ENCODE measurements around the gene FPGS.
A peak's percentile ranks its signal among the peaks of the same experiment; 100 is the strongest.
"Not testable (repeated sequence)": the region's sequence is repeated elsewhere in the genome, so short reads cannot be mapped to it uniquely, and the experiment has no call there.

Gene FPGS

DNA sequence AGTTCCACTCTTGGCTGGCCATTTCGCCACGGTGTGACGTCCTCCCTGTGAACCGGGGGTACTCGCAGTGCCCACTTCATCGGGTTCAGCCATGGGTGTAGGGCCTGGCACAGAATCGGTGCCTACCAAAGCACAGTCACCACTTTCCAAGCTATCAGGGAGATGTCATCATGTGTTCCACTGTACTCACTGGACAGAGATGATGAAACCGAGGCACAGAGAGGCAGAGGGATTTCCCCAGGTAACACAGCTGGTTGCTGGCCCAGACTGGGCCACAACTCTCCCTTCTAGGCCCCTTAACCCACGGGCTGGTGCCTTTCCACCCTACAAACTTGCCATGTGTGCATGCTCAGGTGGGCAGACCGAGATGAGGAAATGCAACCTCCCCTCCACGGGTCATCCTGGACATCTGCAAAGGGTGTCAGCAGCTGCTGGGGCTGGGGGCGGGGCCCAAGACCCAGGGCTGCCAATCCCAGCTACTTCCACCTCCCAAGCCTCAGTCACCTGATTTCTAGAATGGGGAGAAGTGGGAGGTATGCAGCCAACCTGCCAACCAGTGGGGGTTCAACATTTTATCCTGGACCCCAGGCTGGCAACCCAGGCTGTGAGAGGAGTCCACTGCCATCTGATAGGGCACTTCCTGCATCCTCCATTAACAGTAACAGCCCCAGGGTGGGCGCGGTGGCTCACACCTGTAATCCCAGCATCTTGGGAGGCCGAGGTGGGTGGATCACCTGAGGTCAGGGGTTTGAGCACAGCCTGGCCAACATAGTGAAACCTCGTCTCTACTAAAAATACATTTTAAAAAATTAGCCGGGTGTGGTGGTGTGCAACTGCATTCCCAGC, 23.3 kb upstream of the FPGS start:
- H3K4me3 ChIP-seq (ENCODE audit: insufficient read depth, low read depth, low read length) = no peak overlapping the region
- WGBS, 2 experiments = 88 to 89% methylated on average over 17 of the region's 17 CpGs
- H3K27me3 ChIP-seq (ENCODE audit: control insufficient read depth, insufficient read depth, low read length, poor library complexity, severe bottlenecking) = no peaks in the 10 kb centered on the region
- peaks cover 16% of the 10 kb centered on the region for H3K4me1 ChIP-seq (ENCODE audit: control insufficient read depth, insufficient read depth, low read length)
- H3K27ac ChIP-seq (ENCODE audit: insufficient read depth, low read depth, low read length, poor library complexity, severe bottlenecking) = no peak overlapping the region
- no peaks in the 10 kb centered on the region for H3K36me3 ChIP-seq (ENCODE audit: control insufficient read depth, insufficient read depth, low read length)
- no peaks in the 10 kb centered on the region for H3K9me3 ChIP-seq (ENCODE audit: control insufficient read depth, low read length)

DNA sequence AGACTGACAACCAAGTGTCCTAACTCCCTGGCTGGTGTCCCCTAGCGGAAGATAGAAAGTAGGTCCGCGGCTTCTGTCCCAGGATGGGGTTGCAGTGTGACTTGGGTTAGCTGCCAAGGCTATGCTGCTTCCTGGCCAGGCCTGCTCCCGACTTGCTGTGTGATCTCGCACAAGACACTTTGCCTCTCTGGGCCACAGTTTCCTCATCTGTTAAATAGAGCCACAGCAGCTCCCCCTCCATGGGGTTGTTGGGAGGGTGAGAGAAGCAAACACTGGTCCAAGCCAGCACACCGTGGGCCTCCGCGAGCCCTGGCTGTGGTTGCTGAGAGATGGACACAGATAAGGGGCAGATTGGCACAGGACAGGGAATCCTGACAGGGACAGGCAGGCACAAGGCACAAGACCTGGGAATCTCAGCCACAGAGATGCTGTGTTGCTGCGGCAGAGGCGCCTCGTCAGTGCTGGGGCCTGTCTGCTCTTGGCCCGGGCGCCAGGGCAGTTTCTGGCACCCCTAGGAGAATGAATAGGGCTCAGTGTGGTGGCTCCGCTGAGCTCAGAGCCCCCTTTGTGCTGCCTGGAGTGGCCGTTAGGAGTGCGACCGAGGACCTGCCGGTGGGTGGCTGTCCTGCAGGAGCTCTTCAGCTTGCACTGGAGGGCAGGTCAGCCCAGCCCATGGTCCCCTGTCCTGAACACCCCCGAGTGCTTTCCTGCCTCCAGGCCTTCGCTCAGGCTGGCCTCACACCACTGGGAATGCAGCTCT, 22.4 kb upstream of the FPGS start:
- Histone ChIP-seq H3K4me3 (ENCODE audit: insufficient read depth, low read depth, low read length) (no peak overlapping the region), H3K4me1 (ENCODE audit: control insufficient read depth, insufficient read depth, low read length) (peaks cover 16% of the 10 kb centered on the region), H3K9me3 (ENCODE audit: control insufficient read depth, low read length) (no peaks in the 10 kb centered on the region), H3K27me3 (ENCODE audit: control insufficient read depth, insufficient read depth, low read length, poor library complexity, severe bottlenecking) (no peaks in the 10 kb centered on the region), H3K36me3 (ENCODE audit: control insufficient read depth, insufficient read depth, low read length) (no peaks in the 10 kb centered on the region), H3K27ac (ENCODE audit: insufficient read depth, low read depth, low read length, poor library complexity, severe bottlenecking) (no peak overlapping the region)
- WGBS, 2 experiments = 72 to 74% methylated on average over 20 of the region's 20 CpGs

- 93% methylated on average over 9 of the region's 9 CpGs for WGBS, 2 experiments
- H3K27me3 ChIP-seq (ENCODE audit: control insufficient read depth, insufficient read depth, low read length, poor library complexity, severe bottlenecking); H3K9me3 ChIP-seq (ENCODE audit: control insufficient read depth, low read length); H3K27ac ChIP-seq (ENCODE audit: insufficient read depth, low read depth, low read length, poor library complexity, severe bottlenecking); H3K36me3 ChIP-seq (ENCODE audit: control insufficient read depth, insufficient read depth, low read length); H3K4me3 ChIP-seq (ENCODE audit: insufficient read depth, low read depth, low read length): not testable (repeated sequence)
- H3K4me1 ChIP-seq (ENCODE audit: control insufficient read depth, insufficient read depth, low read length) = peaks cover 16% of the 10 kb centered on the region
These were observed 21.8 kb upstream of the FPGS start for GRCh38 chr9:127780909-127781308.

GRCh38 chr9:127781806-127782205, 20.9 kb upstream of the FPGS start:
- WGBS, 2 experiments = 95 to 96% methylated on average over 4 of the region's 4 CpGs

DNA sequence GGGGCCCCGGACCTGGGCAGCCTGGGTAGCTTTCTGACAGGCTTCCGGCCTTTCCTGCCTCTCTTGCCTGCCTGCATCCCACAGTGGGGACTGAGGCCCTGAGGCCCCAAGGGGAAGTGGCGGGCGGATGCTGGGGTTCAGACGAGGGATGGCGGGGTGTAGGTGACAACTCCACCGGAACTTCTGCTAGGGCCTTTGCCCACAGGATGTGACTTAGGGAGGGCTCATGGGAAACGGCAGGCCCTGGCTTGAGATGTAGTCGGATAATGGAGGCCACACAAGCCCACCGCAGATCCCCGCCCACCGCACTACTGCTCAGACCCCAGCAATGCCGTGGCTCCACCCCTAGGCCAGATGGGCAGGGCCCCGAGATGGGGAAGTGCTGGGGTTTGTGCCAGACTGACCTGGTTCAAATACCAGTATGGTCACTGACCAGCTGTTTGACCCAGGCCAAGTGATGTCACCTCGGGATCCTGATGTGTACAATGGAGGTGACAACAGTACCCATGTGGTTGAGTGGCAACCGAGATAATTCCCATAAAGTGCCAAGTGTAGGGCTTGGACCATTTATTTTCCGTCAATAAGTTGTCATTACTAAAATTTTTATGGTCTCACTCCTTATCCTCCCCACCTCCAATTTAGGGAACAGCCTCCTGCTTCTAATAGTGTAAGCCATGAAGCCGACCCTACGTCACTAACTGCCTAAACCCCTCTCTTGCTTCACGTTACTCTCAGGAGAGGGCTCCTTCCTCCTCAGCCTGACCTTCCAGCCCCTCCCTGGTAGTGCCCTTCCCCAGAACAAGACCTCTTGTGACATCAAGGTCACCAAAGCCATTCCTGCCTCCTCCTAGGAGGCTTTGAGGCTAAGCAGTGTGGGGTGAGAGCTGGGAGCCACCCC, 19.3 kb upstream of the FPGS start:
- H3K27me3 ChIP-seq (ENCODE audit: control insufficient read depth, insufficient read depth, low read length, poor library complexity, severe bottlenecking) = no peaks in the 10 kb centered on the region
- 87 to 88% methylated on average over 20 of the region's 20 CpGs for WGBS, 2 experiments
- H3K36me3 ChIP-seq (ENCODE audit: control insufficient read depth, insufficient read depth, low read length) = peaks cover 11% of the 10 kb centered on the region
- no peak overlapping the region for H3K27ac ChIP-seq (ENCODE audit: insufficient read depth, low read depth, low read length, poor library complexity, severe bottlenecking)
- H3K9me3 ChIP-seq (ENCODE audit: control insufficient read depth, low read length) = no peaks in the 10 kb centered on the region
- H3K4me1 ChIP-seq (ENCODE audit: control insufficient read depth, insufficient read depth, low read length) = peaks cover 17% of the 10 kb centered on the region
- H3K4me3 ChIP-seq (ENCODE audit: insufficient read depth, low read depth, low read length) = no peak overlapping the region

More at GRCh38 chr9:127781806-127782205, 20.9 kb upstream of the FPGS start:
- Histone ChIP-seq H3K27ac (ENCODE audit: insufficient read depth, low read depth, low read length, poor library complexity, severe bottlenecking) (no peak overlapping the region), H3K27me3 (ENCODE audit: control insufficient read depth, insufficient read depth, low read length, poor library complexity, severe bottlenecking) (no peaks in the 10 kb centered on the region), H3K9me3 (ENCODE audit: control insufficient read depth, low read length) (no peaks in the 10 kb centered on the region), H3K4me3 (ENCODE audit: insufficient read depth, low read depth, low read length) (no peak overlapping the region), H3K4me1 (ENCODE audit: control insufficient read depth, insufficient read depth, low read length) (peaks cover 12% of the 10 kb centered on the region), H3K36me3 (ENCODE audit: control insufficient read depth, insufficient read depth, low read length) (no peaks in the 10 kb centered on the region)

GRCh38 chr9:127785023-127785932, 17.4 kb upstream of the FPGS start:
- Histone ChIP-seq H3K4me1 (ENCODE audit: control insufficient read depth, insufficient read depth, low read length) (peaks cover 7% of the 10 kb centered on the region), H3K4me3 (ENCODE audit: insufficient read depth, low read depth, low read length) (peak overlapping the region; percentile 97), H3K27ac (ENCODE audit: insufficient read depth, low read depth, low read length, poor library complexity, severe bottlenecking) (peak overlapping the region; percentile 2), H3K9me3 (ENCODE audit: control insufficient read depth, low read length) (no peaks in the 10 kb centered on the region), H3K36me3 (ENCODE audit: control insufficient read depth, insufficient read depth, low read length) (peaks cover 30% of the 10 kb centered on the region), H3K27me3 (ENCODE audit: control insufficient read depth, insufficient read depth, low read length, poor library complexity, severe bottlenecking) (no peaks in the 10 kb centered on the region)
- WGBS, 2 experiments = 0% methylated on average over 120 to 122 of the region's 123 CpGs

DNA sequence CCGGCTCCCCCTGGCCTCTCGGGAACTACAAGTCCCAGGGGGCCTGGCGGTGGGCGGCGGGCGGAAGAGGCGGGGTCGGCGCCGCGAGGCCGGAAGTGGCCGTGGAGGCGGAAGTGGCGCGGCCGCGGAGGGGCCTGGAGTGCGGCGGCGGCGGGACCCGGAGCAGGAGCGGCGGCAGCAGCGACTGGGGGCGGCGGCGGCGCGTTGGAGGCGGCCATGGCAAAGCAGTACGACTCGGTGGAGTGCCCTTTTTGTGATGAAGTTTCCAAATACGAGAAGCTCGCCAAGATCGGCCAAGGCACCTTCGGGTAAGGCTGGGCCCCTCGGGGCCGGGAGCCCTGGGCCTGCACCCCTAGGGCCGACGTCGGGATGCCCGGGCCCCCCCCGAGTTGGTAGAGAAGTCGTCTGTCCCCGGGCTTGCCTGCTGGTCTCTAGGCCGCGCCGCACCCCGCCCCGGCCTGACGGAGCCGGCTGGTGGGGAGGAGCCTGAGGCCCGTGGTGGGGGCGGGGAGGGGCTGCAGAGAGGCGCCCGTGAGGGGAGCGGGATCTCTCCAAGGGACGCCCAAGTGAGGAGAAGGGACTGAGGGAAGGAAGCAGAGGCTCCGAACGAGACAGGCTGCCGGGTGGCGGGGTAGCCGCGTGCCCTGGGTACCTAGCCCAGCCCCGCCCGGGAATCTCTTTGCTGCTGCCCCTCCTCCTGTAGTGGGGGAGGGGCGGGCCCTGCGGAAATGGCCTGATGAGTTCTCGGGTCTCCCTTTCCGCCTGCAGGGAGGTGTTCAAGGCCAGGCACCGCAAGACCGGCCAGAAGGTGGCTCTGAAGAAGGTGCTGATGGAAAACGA, 16.5 kb upstream of the FPGS start, which contains the start of gene CDK9:
CDK9 (plus strand) TSS at position 102 of the 840 bp plus-strand sequence; CDS start at position 217, 115 bp downstream.
- peaks cover 39% of the 10 kb centered on the region for H3K36me3 ChIP-seq (ENCODE audit: control insufficient read depth, insufficient read depth, low read length)
- peak within 1 kb of the TSS; percentile 97 for H3K4me3 ChIP-seq (ENCODE audit: insufficient read depth, low read depth, low read length)
- 0 to 1% methylated on average over 75 of the region's 75 CpGs for WGBS, 2 experiments
- peaks cover 7% of the 10 kb centered on the region for H3K4me1 ChIP-seq (ENCODE audit: control insufficient read depth, insufficient read depth, low read length)
- H3K27me3 ChIP-seq (ENCODE audit: control insufficient read depth, insufficient read depth, low read length, poor library complexity, severe bottlenecking) = no peaks in the 10 kb centered on the region
- peak within 1 kb of the TSS; percentile 68 for H3K27ac ChIP-seq (ENCODE audit: insufficient read depth, low read depth, low read length, poor library complexity, severe bottlenecking)
- H3K9me3 ChIP-seq (ENCODE audit: control insufficient read depth, low read length) = no peaks in the 10 kb centered on the region

DNA sequence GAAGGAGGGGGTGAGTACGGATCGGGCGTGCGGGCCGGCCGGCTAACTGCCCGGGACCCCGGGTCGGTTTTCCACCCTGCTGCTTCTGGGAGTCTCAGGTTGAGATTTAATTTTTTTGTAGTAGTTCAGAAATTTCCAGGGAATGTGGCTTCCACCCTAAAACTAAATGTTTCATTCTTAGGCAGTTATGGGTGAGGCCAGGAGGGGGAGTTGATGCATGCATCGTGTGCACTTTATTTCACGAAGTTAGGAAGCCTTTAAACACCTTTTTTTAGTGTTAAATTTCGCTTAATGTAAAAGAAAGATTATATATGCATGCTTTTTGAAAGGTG, 15.9 kb upstream of the FPGS start:
- Histone ChIP-seq H3K27ac (ENCODE audit: insufficient read depth, low read depth, low read length, poor library complexity, severe bottlenecking) (peak overlapping the region; percentile 68), H3K36me3 (ENCODE audit: control insufficient read depth, insufficient read depth, low read length) (peaks cover 41% of the 10 kb centered on the region), H3K9me3 (ENCODE audit: control insufficient read depth, low read length) (no peaks in the 10 kb centered on the region), H3K4me1 (ENCODE audit: control insufficient read depth, insufficient read depth, low read length) (peaks cover 7% of the 10 kb centered on the region), H3K4me3 (ENCODE audit: insufficient read depth, low read depth, low read length) (peak overlapping the region; percentile 97), H3K27me3 (ENCODE audit: control insufficient read depth, insufficient read depth, low read length, poor library complexity, severe bottlenecking) (no peaks in the 10 kb centered on the region)
- 3 to 5% methylated on average over 10 to 12 of the region's 12 CpGs for WGBS, 2 experiments
